ENCODE data around the gene SLC4A7. TPM values are rescaled to one million over a fixed set of nuclear protein-coding genes. Genes with fewer than 3 reads are reported as not detected.
A peak's percentile ranks its signal among the peaks of the same experiment; 100 is the strongest.

The SLC4A7 gene
- polyA plus RNA-seq, 1 experiment: 42.9 TPM

GRCh38 chr3:27526614-27527315 is 42.6 kb upstream of the SLC4A7 start:
- no peak overlapping the region for H3K27ac ChIP-seq (ENCODE audit: low read depth, low read length)
- DNase-seq (ENCODE audit: low read depth, low spot score): no peak
- no peak for TF ChIP-seq CTCF (IDR thresholded peaks at IDR 0.05; ENCODE audit: low read depth, low read length)
- ChIA-PET CTCF (no interaction called here), POLR2A (no interaction called here)
- H3K27me3 ChIP-seq (ENCODE audit: control insufficient read depth, insufficient read depth, low read length): no peaks in the 10 kb centered on the region
- H3K4me3 ChIP-seq (ENCODE audit: low read depth, low read length): no peak overlapping the region
- no peaks in the 10 kb centered on the region for H3K9me3 ChIP-seq (ENCODE audit: control insufficient read depth, insufficient read depth, low read length)

GRCh38 chr3:27521872-27522265 is 37.7 kb upstream of the SLC4A7 start:
- CTCF ChIA-PET: interaction anchor here (0.7 to 1.3 kb wide), 3 partner anchors 135 to 387 kb away, joined by 3 to 6 read pairs (median 5); no protein-coding TSS in a partner anchor
- no peak for TF ChIP-seq CTCF (IDR thresholded peaks at IDR 0.05; ENCODE audit: low read depth, low read length)
- DNase-seq (ENCODE audit: low read depth, low spot score): no peak
- POLR2A ChIA-PET: interaction anchor here (0.7 to 1.4 kb wide), 5 partner anchors 12 to 111 kb away, joined by 3 to 9 read pairs (median 3); partner anchors contain the start of gene SLC4A7
- Histone ChIP-seq H3K9me3 (ENCODE audit: control insufficient read depth, insufficient read depth, low read length) (no peaks in the 10 kb centered on the region), H3K4me3 (ENCODE audit: low read depth, low read length) (no peak overlapping the region), H3K27ac (ENCODE audit: low read depth, low read length) (peak overlapping the region; percentile 24), H3K27me3 (ENCODE audit: control insufficient read depth, insufficient read depth, low read length) (no peaks in the 10 kb centered on the region)

- ChIA-PET CTCF (interaction anchor here (0.7 kb wide), 1 partner anchor 387 kb away, joined by 3 read pairs; no protein-coding TSS in a partner anchor), POLR2A (interaction anchor here (0.7 to 1.4 kb wide), 4 partner anchors 13 to 37 kb away, joined by 3 to 4 read pairs (median 3); partner anchors contain the start of gene SLC4A7)
These were observed 37.1 kb upstream of the SLC4A7 start for GRCh38 chr3:27521179-27521871.

GRCh38 chr3:27511724-27512422 is 27.7 kb upstream of the SLC4A7 start:
- no peak overlapping the region for H3K4me3 ChIP-seq (ENCODE audit: low read depth, low read length)
- no peak for DNase-seq (ENCODE audit: low read depth, low spot score)
- H3K9me3 ChIP-seq (ENCODE audit: control insufficient read depth, insufficient read depth, low read length): no peaks in the 10 kb centered on the region; the same call in 1 of the 2 replicates
- no peak overlapping the region for H3K27ac ChIP-seq (ENCODE audit: low read depth, low read length)
- ChIA-PET POLR2A (interaction anchor here (1.0 kb wide), 1 partner anchor 22 kb away, joined by 3 read pairs; no protein-coding TSS in a partner anchor), CTCF (interaction anchor here (1.1 kb wide), 1 partner anchor 44 kb away, joined by 4 read pairs; no protein-coding TSS in a partner anchor)
- H3K27me3 ChIP-seq (ENCODE audit: control insufficient read depth, insufficient read depth, low read length): no peaks in the 10 kb centered on the region
- no peak for TF ChIP-seq CTCF (IDR thresholded peaks at IDR 0.05; ENCODE audit: low read depth, low read length)

More at GRCh38 chr3:27521179-27521871, 37.1 kb upstream of the SLC4A7 start:
- Histone ChIP-seq H3K4me3 (ENCODE audit: low read depth, low read length) (no peak overlapping the region), H3K27ac (ENCODE audit: low read depth, low read length) (no peak overlapping the region), H3K27me3 (ENCODE audit: control insufficient read depth, insufficient read depth, low read length) (no peaks in the 10 kb centered on the region), H3K9me3 (ENCODE audit: control insufficient read depth, insufficient read depth, low read length) (no peaks in the 10 kb centered on the region)
- TF ChIP-seq CTCF (IDR thresholded peaks at IDR 0.05; ENCODE audit: low read depth, low read length): no peak
- no peak for DNase-seq (ENCODE audit: low read depth, low spot score)

Measured in AG04450 (cell line).